Activated CD4-positive, alpha-beta memory T cell treated with anti-CD3 and anti-CD28 coated beads for 36 hours (primary cell): ENCODE measurements around the gene TYMP. TPM values are rescaled to one million over a fixed set of nuclear protein-coding genes. Genes with fewer than 3 reads are reported as not detected.
A peak's percentile ranks its signal among the peaks of the same experiment; 100 is the strongest.

Experiments
- CTCF ChIA-PET: fragments of 350-600 bp; sonication (Branson Sonifier 250); formaldehyde crosslinking; loops from one replicate; lab custom pipeline; 2021; ENCODE audit warnings: antibody characterized with exemption, inconsistent platforms; lab: Charles Lee
- POLR2A ChIA-PET: fragments of 350-600 bp; sonication (Branson Sonifier 250); formaldehyde crosslinking; loops from one replicate; lab custom pipeline; 2021; ENCODE audit warnings: antibody characterized with exemption; lab: Charles Lee
- DNase-seq: peaks from one replicate; pipeline ENCODE4 v3.0.0-alpha.2; 2020
- H3K27ac Mint-ChIP-seq: one replicate; pipeline ENCODE4 v1.8.0; 2021; ENCODE audit warnings: mixed read lengths
- H3K27me3 Mint-ChIP-seq: one replicate; pipeline ENCODE4 v1.8.0; 2021; ENCODE audit warnings: mixed read lengths
- H3K36me3 Mint-ChIP-seq: one replicate; pipeline ENCODE4 v1.8.0; 2021; ENCODE audit warnings: mixed read lengths
- H3K4me1 Mint-ChIP-seq: one replicate; pipeline ENCODE4 v1.8.0; 2021; ENCODE audit warnings: low read depth, mixed read lengths
- H3K4me3 Mint-ChIP-seq: one replicate; pipeline ENCODE4 v1.8.0; 2021; ENCODE audit warnings: mild to moderate bottlenecking, mixed read lengths
- H3K9me3 Mint-ChIP-seq: one replicate; pipeline ENCODE4 v1.8.0; 2021; ENCODE audit warnings: mixed read lengths
- intact Hi-C: fragments of 100-400 bp; cut with micrococcal nuclease; formaldehyde crosslinking; loops from one replicate; pipeline ENCODE4 v1.15.1; 2023
- total RNA-seq, 2 experiments: library from RNA; stranded (reverse); gene quantifications; one replicate each; pipeline ENCODE4 v1.2.3, GENCODE V29; 2021

TYMP gene
- total RNA-seq, 2 experiments from 2014 or later, result 64.7 to 65.6 TPM

DNA sequence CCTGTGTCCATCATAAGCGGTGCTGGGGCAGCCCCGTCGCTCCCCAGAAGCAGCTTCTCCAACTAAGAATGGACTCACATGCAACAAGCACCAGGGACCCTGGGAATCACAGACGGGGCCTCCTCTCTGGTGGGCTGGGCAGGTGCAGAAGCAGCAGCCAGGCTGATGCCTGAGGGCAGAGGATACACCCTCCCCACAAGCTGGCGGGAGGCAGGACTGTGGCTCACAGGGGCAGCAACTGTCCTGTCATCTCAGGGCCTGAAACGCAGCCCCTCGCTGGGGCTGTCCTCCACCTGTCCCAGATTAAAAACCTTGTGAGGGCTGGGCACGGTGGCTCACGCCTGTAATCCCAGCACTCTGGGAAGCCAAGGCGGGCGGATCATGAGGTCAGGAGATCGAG, 51.9 kb downstream of the TYMP start:
- Mint-ChIP-seq H3K9me3 (no peaks in the 10 kb centered on the region), H3K4me1 (peaks cover 21% of the 10 kb centered on the region), H3K36me3 (no peaks in the 10 kb centered on the region), H3K4me3 (no peak overlapping the region), H3K27ac (no peak overlapping the region), H3K27me3 (peaks cover 3% of the 10 kb centered on the region)
- ChIA-PET POLR2A (no interaction called here), CTCF (interaction anchor here (0.8 to 1.3 kb wide), 2 partner anchors 20 to 30 kb away, joined by 3 to 5 read pairs; partner anchors contain the start of gene NCAPH2)
- intact Hi-C loops, result no loop called here
- no peak for DNase-seq

DNA sequence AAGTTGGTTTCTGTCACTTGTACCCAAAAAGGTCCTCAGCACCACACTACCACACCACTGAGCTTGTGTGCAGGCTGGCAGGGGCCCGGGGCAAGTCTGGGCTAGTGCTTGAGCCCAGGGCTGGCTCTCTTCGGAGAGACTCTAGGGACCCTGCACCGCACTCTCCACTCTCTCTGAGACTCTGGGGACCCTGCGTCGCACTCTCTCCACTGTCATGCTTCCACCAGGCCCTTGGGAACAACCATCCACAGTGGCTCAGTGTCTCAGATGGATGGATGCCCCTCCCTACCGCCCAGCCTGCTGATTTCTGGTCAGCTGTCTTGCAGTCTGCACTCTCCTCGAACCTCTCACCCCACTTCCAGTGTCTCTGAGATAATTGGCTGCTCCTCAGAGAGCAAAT, 52.9 kb downstream of the TYMP start:
- CTCF ChIA-PET, result interaction anchor here (1.3 kb wide), 1 partner anchor 21 kb away, joined by 3 read pairs; no protein-coding TSS in a partner anchor
- no peak overlapping the region for H3K27ac Mint-ChIP-seq

More for the DNA sequence above, 52.9 kb downstream of the TYMP start:
- no peak for DNase-seq
- POLR2A ChIA-PET, result no interaction called here
- Mint-ChIP-seq H3K4me1 (peaks cover 31% of the 10 kb centered on the region), H3K4me3 (peak overlapping the region; percentile 22), H3K27me3 (peaks cover 3% of the 10 kb centered on the region), H3K9me3 (no peaks in the 10 kb centered on the region), H3K36me3 (no peaks in the 10 kb centered on the region)
- intact Hi-C loops, result no loop called here

Other genes with a start within 250 kb of the TYMP start
- 1 to 10 TPM; 6.3 to 8.3 TPM for gene PLXNB2, start 222.4 kb downstream of the TYMP start, total RNA-seq
- 1 to 10 TPM; 3.5 to 3.6 TPM for gene DENND6B, start 203.0 kb downstream of the TYMP start, total RNA-seq
- gene PPP6R2, start 186.7 kb downstream of the TYMP start, total RNA-seq, result 10 to 100 TPM; 41.2 to 41.7 TPM
- gene SBF1, start 55.0 kb downstream of the TYMP start, total RNA-seq, result 100 to 1,000 TPM; 110 to 112 TPM
- gene ADM2, start 48.5 kb downstream of the TYMP start, total RNA-seq, result 1 to 10 TPM; 7.3 to 7.4 TPM
- under 1 TPM; 0.39 to 0.59 TPM for gene MIOX, start 43.2 kb downstream of the TYMP start, total RNA-seq
- gene LMF2, start 22.3 kb downstream of the TYMP start, total RNA-seq, result 10 to 100 TPM; 62.1 to 63.8 TPM
- 100 to 1,000 TPM; 134 to 138 TPM for gene NCAPH2, start 21.8 kb downstream of the TYMP start, total RNA-seq
- 1 to 10 TPM; 1.9 to 5.6 TPM for gene SCO2, start 4.4 kb downstream of the TYMP start, total RNA-seq
- gene KLHDC7B, start 15.9 kb upstream of the TYMP start, total RNA-seq, result 1 to 10 TPM; 6.9 to 7.7 TPM
- 1 to 10 TPM in 1 of 2 experiments, under 1 TPM in 1; 0.87 to 1.0 TPM for gene SYCE3, start 32.9 kb upstream of the TYMP start, total RNA-seq
- gene CPT1B, start 48.4 kb upstream of the TYMP start, total RNA-seq, result 10 to 100 TPM; 33.3 to 36.9 TPM
- 10 to 100 TPM; 76.2 to 76.3 TPM for gene CHKB, start 52.8 kb upstream of the TYMP start, total RNA-seq
- gene MAPK8IP2, start 70.8 kb upstream of the TYMP start, total RNA-seq, result under 1 TPM; 0.10 to 0.19 TPM
- 10 to 100 TPM; 23.9 to 25.8 TPM for gene ARSA, start 98.1 kb upstream of the TYMP start, total RNA-seq
- gene SHANK3, start 142.8 kb upstream of the TYMP start, total RNA-seq, result under 1 TPM; 0.05 to 0.07 TPM
- not detected for gene ACR, start 208.2 kb upstream of the TYMP start, total RNA-seq